ENCODE data around the gene FMO5. TPM values are rescaled to one million over a fixed set of nuclear protein-coding genes. Genes with fewer than 3 reads are reported as not detected.
"Not testable (repeated sequence)": the region's sequence is repeated elsewhere in the genome, so short reads cannot be mapped to it uniquely, and the experiment has no call there.

The FMO5 gene
- total RNA-seq, 1 donor from 2014 or later: 2.2 TPM

DNA sequence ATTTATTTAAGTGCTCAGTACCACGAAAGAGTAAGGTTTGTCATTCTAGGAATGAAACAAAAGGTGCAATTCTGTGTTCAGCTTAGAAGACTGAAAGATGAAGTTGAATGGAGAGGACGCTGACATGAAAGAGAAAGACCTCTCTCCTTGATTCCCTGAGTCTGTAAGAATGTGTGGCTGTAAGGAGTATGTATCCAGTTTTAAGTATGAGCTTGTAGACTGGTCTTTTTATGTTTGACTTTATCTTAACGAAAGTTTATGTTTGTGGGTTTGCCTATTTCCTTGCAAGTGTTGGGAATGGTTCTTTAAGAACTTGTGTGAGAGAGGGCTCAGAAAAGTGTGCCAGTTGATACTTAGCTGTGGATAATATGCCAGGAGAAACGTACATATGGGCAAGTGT, 18.7 kb upstream of the FMO5 start:
- H3K36me3 Mint-ChIP-seq (ENCODE audit: unreplicated experiment): peaks cover 2% of the 10 kb centered on the region
- DNase-seq (ENCODE audit: extremely low spot score, unreplicated experiment): no peak
- TF ChIP-seq, protein P1, sequence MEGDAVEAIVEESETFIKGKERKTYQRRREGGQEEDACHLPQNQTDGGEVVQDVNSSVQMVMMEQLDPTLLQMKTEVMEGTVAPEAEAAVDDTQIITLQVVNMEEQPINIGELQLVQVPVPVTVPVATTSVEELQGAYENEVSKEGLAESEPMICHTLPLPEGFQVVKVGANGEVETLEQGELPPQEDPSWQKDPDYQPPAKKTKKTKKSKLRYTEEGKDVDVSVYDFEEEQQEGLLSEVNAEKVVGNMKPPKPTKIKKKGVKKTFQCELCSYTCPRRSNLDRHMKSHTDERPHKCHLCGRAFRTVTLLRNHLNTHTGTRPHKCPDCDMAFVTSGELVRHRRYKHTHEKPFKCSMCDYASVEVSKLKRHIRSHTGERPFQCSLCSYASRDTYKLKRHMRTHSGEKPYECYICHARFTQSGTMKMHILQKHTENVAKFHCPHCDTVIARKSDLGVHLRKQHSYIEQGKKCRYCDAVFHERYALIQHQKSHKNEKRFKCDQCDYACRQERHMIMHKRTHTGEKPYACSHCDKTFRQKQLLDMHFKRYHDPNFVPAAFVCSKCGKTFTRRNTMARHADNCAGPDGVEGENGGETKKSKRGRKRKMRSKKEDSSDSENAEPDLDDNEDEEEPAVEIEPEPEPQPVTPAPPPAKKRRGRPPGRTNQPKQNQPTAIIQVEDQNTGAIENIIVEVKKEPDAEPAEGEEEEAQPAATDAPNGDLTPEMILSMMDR (IDR thresholded peaks at IDR 0.05): no peak
- peak overlapping the region; percentile 58 for H3K27ac Mint-ChIP-seq (ENCODE audit: unreplicated experiment)
- H3K4me1 Mint-ChIP-seq (ENCODE audit: unreplicated experiment): peaks cover 19% of the 10 kb centered on the region
- H3K9me3 Mint-ChIP-seq (ENCODE audit: unreplicated experiment): no peaks in the 10 kb centered on the region
- peaks cover 4% of the 10 kb centered on the region for H3K27me3 Mint-ChIP-seq (ENCODE audit: unreplicated experiment)
- H3K4me3 Mint-ChIP-seq (ENCODE audit: unreplicated experiment): peak overlapping the region; percentile 92

GRCh38 chr1:147243228-147243685, 18.1 kb upstream of the FMO5 start:
- peaks cover 16% of the 10 kb centered on the region for H3K4me1 Mint-ChIP-seq (ENCODE audit: unreplicated experiment)
- no peak for DNase-seq (ENCODE audit: extremely low spot score, unreplicated experiment)
- H3K9me3 Mint-ChIP-seq (ENCODE audit: unreplicated experiment): no peaks in the 10 kb centered on the region
- peaks cover 2% of the 10 kb centered on the region for H3K36me3 Mint-ChIP-seq (ENCODE audit: unreplicated experiment)
- H3K27me3 Mint-ChIP-seq (ENCODE audit: unreplicated experiment): peaks cover 7% of the 10 kb centered on the region
- TF ChIP-seq, protein P1 (IDR thresholded peaks at IDR 0.05): no peak
- H3K4me3 Mint-ChIP-seq (ENCODE audit: unreplicated experiment): peak overlapping the region; percentile 92
- peak overlapping the region; percentile 58 for H3K27ac Mint-ChIP-seq (ENCODE audit: unreplicated experiment)

GRCh38 chr1:147242449-147243227, 17.5 kb upstream of the FMO5 start, which contains the start of gene CHD1L:
CHD1L (plus strand) TSS chr1:147242684; CDS start chr1:147242704, 20 bp downstream.
- TF ChIP-seq, protein P1 (IDR thresholded peaks at IDR 0.05): peak; percentile 79
- H3K27ac Mint-ChIP-seq (ENCODE audit: unreplicated experiment): peak within 1 kb of the TSS; percentile 76

DNA sequence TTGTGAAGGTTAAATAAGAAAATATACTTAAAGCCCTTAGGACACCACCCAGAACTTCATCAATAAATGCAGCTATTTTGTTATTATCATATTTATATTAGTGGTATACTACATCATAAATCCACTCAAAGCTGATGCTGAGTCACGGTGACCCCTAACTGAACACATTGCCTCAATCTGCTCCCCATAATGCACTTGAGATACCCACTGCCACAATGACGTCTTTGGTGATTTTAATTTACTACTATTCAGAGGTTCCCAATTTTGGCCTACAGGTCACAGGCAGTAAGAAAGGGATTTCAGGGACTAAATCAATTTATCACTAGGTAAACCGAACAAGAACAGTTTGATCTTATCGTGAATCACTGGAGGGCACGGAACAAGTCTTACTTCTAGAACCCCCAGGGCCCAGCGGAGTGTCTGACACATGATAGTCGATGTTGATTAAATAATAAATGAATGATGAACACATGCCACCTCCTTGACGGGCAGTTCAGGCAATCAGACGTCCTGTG, 16.9 kb upstream of the FMO5 start:
- Mint-ChIP-seq H3K27me3 (ENCODE audit: unreplicated experiment) (peaks cover 12% of the 10 kb centered on the region), H3K4me3 (ENCODE audit: unreplicated experiment) (peak overlapping the region; percentile 75), H3K4me1 (ENCODE audit: unreplicated experiment) (peaks cover 16% of the 10 kb centered on the region), H3K9me3 (ENCODE audit: unreplicated experiment) (no peaks in the 10 kb centered on the region), H3K27ac (ENCODE audit: unreplicated experiment) (peak overlapping the region; percentile 76), H3K36me3 (ENCODE audit: unreplicated experiment) (peaks cover 2% of the 10 kb centered on the region)
- TF ChIP-seq, protein P1 (IDR thresholded peaks at IDR 0.05): no peak
- no peak for DNase-seq (ENCODE audit: extremely low spot score, unreplicated experiment)

More at GRCh38 chr1:147242449-147243227, 17.5 kb upstream of the FMO5 start, which contains the start of gene CHD1L:
- no peaks in the 10 kb centered on the region for H3K9me3 Mint-ChIP-seq (ENCODE audit: unreplicated experiment)
- peaks cover 2% of the 10 kb centered on the region for H3K36me3 Mint-ChIP-seq (ENCODE audit: unreplicated experiment)
- DNase-seq (ENCODE audit: extremely low spot score, unreplicated experiment): peak; percentile 98
- H3K4me1 Mint-ChIP-seq (ENCODE audit: unreplicated experiment): peaks cover 16% of the 10 kb centered on the region
- H3K4me3 Mint-ChIP-seq (ENCODE audit: unreplicated experiment): peak within 1 kb of the TSS; percentile 92
- H3K27me3 Mint-ChIP-seq (ENCODE audit: unreplicated experiment): peaks cover 12% of the 10 kb centered on the region

DNA sequence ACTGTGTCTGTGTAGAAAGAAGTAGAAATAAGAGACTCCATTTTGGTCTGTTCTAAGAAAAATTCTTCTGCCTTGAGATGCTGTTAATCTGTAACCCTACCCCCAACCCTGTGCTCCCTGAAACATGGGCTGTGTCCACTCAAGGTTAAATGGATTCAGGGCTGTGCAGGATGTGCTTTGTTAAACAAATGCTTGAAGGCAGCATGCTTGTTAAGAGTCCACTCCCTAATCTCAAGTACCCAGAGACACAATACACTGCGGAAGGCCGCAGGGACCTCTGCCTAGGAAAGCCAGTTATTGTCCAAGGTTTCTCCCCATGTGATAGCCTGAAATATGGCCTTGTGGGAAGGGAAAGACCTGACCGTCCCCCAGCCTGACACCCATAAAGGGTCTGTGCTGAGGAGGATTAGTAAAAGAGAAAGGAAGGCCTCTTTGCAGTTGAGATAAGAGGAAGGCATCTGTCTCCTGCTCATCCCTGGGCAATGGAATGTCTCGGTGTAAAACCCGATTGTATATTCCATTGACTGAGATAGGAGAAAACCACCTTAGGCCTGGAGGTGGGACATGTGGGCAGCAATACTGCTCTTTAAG, 15.1 kb upstream of the FMO5 start:
- Mint-ChIP-seq H3K27me3 (ENCODE audit: unreplicated experiment) (peaks cover 12% of the 10 kb centered on the region), H3K4me1 (ENCODE audit: unreplicated experiment) (peaks cover 12% of the 10 kb centered on the region)
- H3K9me3 Mint-ChIP-seq (ENCODE audit: unreplicated experiment); H3K4me3 Mint-ChIP-seq (ENCODE audit: unreplicated experiment); DNase-seq (ENCODE audit: extremely low spot score, unreplicated experiment); H3K36me3 Mint-ChIP-seq (ENCODE audit: unreplicated experiment); H3K27ac Mint-ChIP-seq (ENCODE audit: unreplicated experiment): not testable (repeated sequence)
